Measurements from ENCODE around the gene VPS13A.
A peak's percentile ranks its signal among the peaks of the same experiment; 100 is the strongest.

Gene VPS13A

GRCh38 chr9:77170991-77171699, 6.2 kb upstream of the VPS13A start:
- Mint-ChIP-seq H3K9me3 (no peaks in the 10 kb centered on the region), H3K27ac (no peak overlapping the region)

GRCh38 chr9:77175151-77175550, 2.2 kb upstream of the VPS13A start:
- Mint-ChIP-seq H3K27me3 (no peaks in the 10 kb centered on the region), H3K36me3 (ENCODE audit: low read depth) (peaks cover 12% of the 10 kb centered on the region), H3K9me3 (no peaks in the 10 kb centered on the region), H3K27ac (no peak overlapping the region), H3K4me1 (ENCODE audit: low read depth) (peaks cover 23% of the 10 kb centered on the region), H3K4me3 (no peak overlapping the region)
- DNase-seq: no peak

More at GRCh38 chr9:77170991-77171699, 6.2 kb upstream of the VPS13A start:
- Mint-ChIP-seq H3K27me3 (no peaks in the 10 kb centered on the region), H3K4me1 (ENCODE audit: low read depth) (peaks cover 2% of the 10 kb centered on the region), H3K4me3 (no peak overlapping the region), H3K36me3 (ENCODE audit: low read depth) (no peaks in the 10 kb centered on the region)
- no peak for DNase-seq

- H3K27me3 Mint-ChIP-seq: no peaks in the 10 kb centered on the region
These were observed 1.2 kb upstream of the VPS13A start for GRCh38 chr9:77176106-77176505.

GRCh38 chr9:77176686-77177142, 620 bp upstream of the VPS13A start:
- Mint-ChIP-seq H3K4me1 (ENCODE audit: low read depth) (peaks cover 28% of the 10 kb centered on the region), H3K9me3 (no peaks in the 10 kb centered on the region), H3K27ac (peak overlapping the region; percentile 92), H3K4me3 (peak overlapping the region; percentile 92), H3K27me3 (no peaks in the 10 kb centered on the region), H3K36me3 (ENCODE audit: low read depth) (peaks cover 12% of the 10 kb centered on the region)
- no peak for DNase-seq

More at GRCh38 chr9:77176106-77176505, 1.2 kb upstream of the VPS13A start:
- no peaks in the 10 kb centered on the region for H3K9me3 Mint-ChIP-seq
- no peak overlapping the region for H3K4me3 Mint-ChIP-seq
- H3K36me3 Mint-ChIP-seq (ENCODE audit: low read depth): peaks cover 12% of the 10 kb centered on the region
- DNase-seq: no peak
- no peak overlapping the region for H3K27ac Mint-ChIP-seq
- peaks cover 28% of the 10 kb centered on the region for H3K4me1 Mint-ChIP-seq (ENCODE audit: low read depth)

DNA sequence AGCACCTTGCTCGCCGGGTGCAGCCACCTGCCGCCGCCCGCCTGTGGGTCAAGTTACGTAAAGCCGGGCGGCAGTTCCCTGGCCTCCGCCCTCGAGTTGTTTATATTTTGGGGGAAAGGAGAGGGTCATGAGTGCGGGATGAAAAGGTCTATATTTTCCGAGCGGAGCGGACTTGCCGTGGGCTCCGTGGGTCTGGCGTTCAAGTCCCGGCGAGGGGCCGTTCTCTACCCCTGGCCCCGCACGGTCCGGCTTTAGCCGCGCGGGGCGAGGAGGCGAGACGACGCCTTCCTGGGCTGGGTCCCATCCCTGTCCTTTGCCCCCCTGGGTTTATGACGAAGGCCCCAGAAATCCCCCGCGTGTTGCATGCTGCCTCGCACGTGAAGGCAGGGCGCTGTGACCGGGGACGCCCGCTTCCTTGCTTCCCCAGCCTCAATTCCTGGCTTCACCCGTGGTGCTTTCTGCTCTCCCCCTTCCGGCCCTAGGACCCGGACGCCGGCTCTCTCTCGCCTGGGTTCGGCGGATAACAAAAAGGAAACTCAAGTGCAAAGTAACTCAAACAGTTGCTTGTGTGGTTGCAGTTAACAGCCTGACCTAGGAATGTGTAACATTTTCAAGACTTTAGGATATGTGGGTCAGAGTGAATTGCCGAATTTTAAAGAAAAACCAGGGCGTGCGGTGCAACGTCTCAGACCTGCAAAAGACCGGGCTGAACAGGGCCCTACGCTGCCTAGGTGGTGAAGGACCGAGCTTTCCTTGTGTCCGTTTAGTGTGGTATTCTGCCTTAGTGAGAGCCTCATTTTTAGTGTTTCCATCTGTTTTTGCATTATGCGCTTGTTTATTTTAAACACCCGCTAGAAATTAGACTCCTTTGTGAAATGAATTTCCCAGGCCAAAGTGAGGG, 810 bp downstream of the VPS13A start:
- Mint-ChIP-seq H3K27ac (peak overlapping the region; percentile 92), H3K4me1 (ENCODE audit: low read depth) (peaks cover 30% of the 10 kb centered on the region), H3K4me3 (peak overlapping the region; percentile 92), H3K36me3 (ENCODE audit: low read depth) (peaks cover 12% of the 10 kb centered on the region), H3K27me3 (no peaks in the 10 kb centered on the region), H3K9me3 (no peaks in the 10 kb centered on the region)
- DNase-seq: peak; percentile 74

GRCh38 chr9:77180056-77180455, 2.7 kb downstream of the VPS13A start:
- H3K27ac Mint-ChIP-seq: no peak overlapping the region
- H3K27me3 Mint-ChIP-seq: no peaks in the 10 kb centered on the region
- H3K36me3 Mint-ChIP-seq (ENCODE audit: low read depth): peaks cover 23% of the 10 kb centered on the region
- DNase-seq: no peak
- peak overlapping the region; percentile 92 for H3K4me3 Mint-ChIP-seq
- no peaks in the 10 kb centered on the region for H3K9me3 Mint-ChIP-seq
- H3K4me1 Mint-ChIP-seq (ENCODE audit: low read depth): peaks cover 35% of the 10 kb centered on the region

- no peaks in the 10 kb centered on the region for H3K9me3 Mint-ChIP-seq
These were observed 6.2 kb downstream of the VPS13A start for GRCh38 chr9:77183581-77183980.

DNA sequence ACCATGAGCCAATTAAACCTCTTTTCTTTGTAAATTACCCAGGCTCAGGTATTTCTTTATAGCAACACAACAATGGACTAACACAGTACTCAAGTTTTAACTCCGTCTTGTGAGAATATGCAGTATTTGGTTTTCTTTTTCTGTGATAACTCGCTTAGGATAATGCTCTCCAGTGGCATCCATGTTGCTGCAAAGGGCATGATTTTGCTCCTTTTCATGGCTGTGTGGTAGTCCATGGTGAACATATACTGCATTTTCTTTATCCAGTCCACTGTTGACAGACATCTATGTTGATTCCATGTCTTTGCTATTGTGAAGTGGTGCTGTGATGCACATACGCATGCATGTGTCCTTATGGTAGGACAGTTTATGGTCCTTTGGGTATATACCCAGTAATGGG, 10.9 kb downstream of the VPS13A start:
- Mint-ChIP-seq H3K4me3 (no peak overlapping the region), H3K36me3 (ENCODE audit: low read depth) (peaks cover 13% of the 10 kb centered on the region), H3K4me1 (ENCODE audit: low read depth) (peaks cover 46% of the 10 kb centered on the region), H3K9me3 (peaks cover 2% of the 10 kb centered on the region), H3K27ac (no peak overlapping the region), H3K27me3 (no peaks in the 10 kb centered on the region)
- no peak for DNase-seq

More at GRCh38 chr9:77183581-77183980, 6.2 kb downstream of the VPS13A start:
- Mint-ChIP-seq H3K4me3 (no peak overlapping the region), H3K27ac (no peak overlapping the region), H3K27me3 (no peaks in the 10 kb centered on the region), H3K4me1 (ENCODE audit: low read depth) (peaks cover 31% of the 10 kb centered on the region), H3K36me3 (ENCODE audit: low read depth) (peaks cover 18% of the 10 kb centered on the region)
- DNase-seq: no peak

DNA sequence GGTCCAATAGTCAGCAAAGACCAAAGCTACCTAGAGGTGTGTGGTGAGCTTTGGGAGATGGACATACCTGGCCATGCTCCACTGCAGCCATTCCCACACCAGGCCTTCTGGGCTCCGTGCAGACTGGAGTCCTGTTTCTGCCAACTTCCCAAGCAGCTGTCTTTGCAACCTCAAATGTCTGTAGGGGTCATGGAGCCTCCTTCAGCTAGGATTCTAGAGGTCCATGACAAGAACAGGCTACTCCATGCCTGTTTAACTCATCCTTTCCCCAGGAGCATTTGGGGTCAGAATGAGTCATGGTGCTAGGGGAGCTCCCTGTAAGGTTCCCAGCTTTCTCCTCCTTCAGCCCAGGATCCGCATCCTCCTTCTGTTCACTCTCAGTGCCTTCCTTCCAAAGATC, 17.1 kb downstream of the VPS13A start:
- Mint-ChIP-seq H3K4me3 (no peak overlapping the region), H3K9me3 (peaks cover 2% of the 10 kb centered on the region), H3K4me1 (ENCODE audit: low read depth) (peaks cover 56% of the 10 kb centered on the region), H3K27me3 (no peaks in the 10 kb centered on the region), H3K27ac (no peak overlapping the region), H3K36me3 (ENCODE audit: low read depth) (peaks cover 2% of the 10 kb centered on the region)
- no peak for DNase-seq

DNA sequence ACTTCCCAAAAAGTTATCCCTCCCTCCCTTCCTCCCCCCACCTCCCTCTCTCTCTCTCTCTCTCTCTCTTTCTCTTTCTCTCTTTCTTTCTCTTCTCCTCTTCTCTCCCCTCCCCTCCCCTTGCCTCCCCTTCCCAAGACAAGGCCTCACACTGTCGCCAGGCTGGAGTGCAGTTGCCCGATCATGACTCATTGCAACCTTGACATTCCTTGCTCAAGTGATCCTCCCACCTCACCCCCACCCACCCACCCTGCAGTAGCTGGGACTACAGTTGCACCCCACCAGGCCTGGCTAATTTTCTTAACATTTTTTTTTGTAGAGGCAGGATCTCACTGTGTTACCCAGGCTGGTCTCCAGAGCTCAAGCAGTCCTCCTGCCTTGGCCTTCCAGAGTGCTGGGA, 32.8 kb downstream of the VPS13A start:
- DNase-seq: no peak
- Mint-ChIP-seq H3K4me3 (no peak overlapping the region), H3K27ac (no peak overlapping the region), H3K27me3 (no peaks in the 10 kb centered on the region), H3K4me1 (ENCODE audit: low read depth) (no peaks in the 10 kb centered on the region), H3K36me3 (ENCODE audit: low read depth) (peaks cover 61% of the 10 kb centered on the region), H3K9me3 (no peaks in the 10 kb centered on the region)

DNA sequence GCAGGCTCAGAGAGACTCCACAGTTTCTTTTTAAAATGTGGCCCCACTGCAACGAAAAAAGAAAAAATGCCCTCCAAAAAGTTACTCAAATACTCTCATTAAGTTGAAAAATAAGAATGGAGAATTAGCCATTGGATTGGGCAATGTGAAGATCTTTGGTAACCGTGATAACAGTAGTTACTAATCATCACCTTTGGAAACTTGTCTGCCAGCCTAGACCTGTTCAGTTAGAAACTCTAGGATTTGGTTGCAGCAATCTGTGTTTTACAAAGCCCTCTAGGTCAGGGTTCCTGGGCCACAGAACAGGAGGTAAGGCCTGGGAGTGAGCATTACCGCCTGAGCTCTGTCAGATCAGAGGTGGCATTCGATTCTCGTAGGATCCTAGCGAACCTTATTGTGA, 34.2 kb downstream of the VPS13A start:
- Mint-ChIP-seq H3K27me3 (no peaks in the 10 kb centered on the region), H3K27ac (no peak overlapping the region), H3K36me3 (ENCODE audit: low read depth) (peaks cover 67% of the 10 kb centered on the region)

DNA sequence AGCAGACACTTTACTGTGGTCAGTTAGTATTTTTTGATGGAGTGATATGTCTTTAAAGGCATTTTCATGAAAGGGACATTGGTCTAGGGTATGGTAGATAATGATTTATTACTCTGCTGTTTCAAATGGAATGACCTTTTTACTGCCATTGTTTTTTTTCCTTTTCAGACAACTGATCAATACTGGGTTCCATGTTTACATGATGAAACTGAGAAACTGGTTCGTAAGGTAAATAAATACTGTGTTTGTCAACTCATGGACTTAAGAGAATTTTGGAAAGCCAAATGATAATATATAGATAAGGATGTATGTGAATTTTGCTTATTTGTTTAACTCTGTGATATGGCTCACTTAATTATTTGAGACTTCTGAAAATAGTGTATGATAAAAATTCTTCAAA, 35.5 kb downstream of the VPS13A start:
- Mint-ChIP-seq H3K27me3 (no peaks in the 10 kb centered on the region), H3K4me1 (ENCODE audit: low read depth) (no peaks in the 10 kb centered on the region), H3K27ac (no peak overlapping the region)

More for the DNA sequence above, 34.2 kb downstream of the VPS13A start:
- Mint-ChIP-seq H3K9me3 (no peaks in the 10 kb centered on the region), H3K4me1 (ENCODE audit: low read depth) (no peaks in the 10 kb centered on the region), H3K4me3 (no peak overlapping the region)
- DNase-seq: no peak

GRCh38 chr9:77215874-77216273, 38.5 kb downstream of the VPS13A start:
- no peaks in the 10 kb centered on the region for H3K9me3 Mint-ChIP-seq
- H3K27ac Mint-ChIP-seq: no peak overlapping the region
- peaks cover 81% of the 10 kb centered on the region for H3K36me3 Mint-ChIP-seq (ENCODE audit: low read depth)
- H3K27me3 Mint-ChIP-seq: no peaks in the 10 kb centered on the region
- H3K4me1 Mint-ChIP-seq (ENCODE audit: low read depth): no peaks in the 10 kb centered on the region
- no peak overlapping the region for H3K4me3 Mint-ChIP-seq
- DNase-seq: no peak

More for the DNA sequence above, 35.5 kb downstream of the VPS13A start:
- Mint-ChIP-seq H3K36me3 (ENCODE audit: low read depth) (peaks cover 73% of the 10 kb centered on the region), H3K9me3 (no peaks in the 10 kb centered on the region), H3K4me3 (no peak overlapping the region)
- DNase-seq: no peak

GRCh38 chr9:77218612-77219011, 41.3 kb downstream of the VPS13A start:
- Mint-ChIP-seq H3K4me3 (no peak overlapping the region), H3K4me1 (ENCODE audit: low read depth) (no peaks in the 10 kb centered on the region), H3K9me3 (no peaks in the 10 kb centered on the region), H3K36me3 (ENCODE audit: low read depth) (peaks cover 84% of the 10 kb centered on the region), H3K27me3 (no peaks in the 10 kb centered on the region), H3K27ac (no peak overlapping the region)
- DNase-seq: no peak

GRCh38 chr9:77221431-77221830, 44.1 kb downstream of the VPS13A start:
- Mint-ChIP-seq H3K27ac (no peak overlapping the region), H3K27me3 (no peaks in the 10 kb centered on the region), H3K4me3 (no peak overlapping the region), H3K4me1 (ENCODE audit: low read depth) (no peaks in the 10 kb centered on the region), H3K36me3 (ENCODE audit: low read depth) (peaks cover 86% of the 10 kb centered on the region), H3K9me3 (no peaks in the 10 kb centered on the region)
- DNase-seq: no peak

Measured in activated T-cell treated with anti-CD3 and anti-CD28 coated beads, Interleukin-2, amount 50 U/mL, for 24 hours (primary cell).